H1 (cell line): ENCODE results near the gene SNRPA1.

Experiments
- CHD7 ChIP-seq: fragments of 300-600 bp; sonication (generic); IDR thresholded peaks from 2 replicates; pipeline ENCODE4 v1.7.1; 2012; ENCODE audit warnings: low read length, moderate library complexity, mild to moderate bottlenecking, inconsistent platforms; ENCODE audit not compliant: insufficient replicate concordance
- CREB1 ChIP-seq: IDR thresholded peaks from 2 replicates; pipeline ENCODE4 v1.6.1; 2012; ENCODE audit warnings: inconsistent platforms
- CTCF ChIP-seq, 3 experiments: IDR thresholded peaks; 1 replicate in 2 of 3; 2 replicates in 1 of 3; pipeline versions ENCODE4 v1.5.1 to v1.6.1; 2011; ENCODE audit warnings: low read length in 3 of 3, mild to moderate bottlenecking in 3 of 3, inconsistent platforms in 2 of 3, low read depth in 1 of 3, moderate library complexity in 1 of 3; ENCODE audit not compliant: insufficient read depth in 1 of 3; ENCODE audit errors: control extremely low read depth in 1 of 3
- E2F6 ChIP-seq: IDR thresholded peaks from 2 replicates; pipeline ENCODE4 v1.6.1; 2012; ENCODE audit warnings: inconsistent platforms
- EP300 ChIP-seq, 2 experiments: IDR thresholded peaks; 1 replicate in 1 of 2; 2 replicates in 1 of 2; pipeline ENCODE4 v1.6.1; 2011 to 2012; ENCODE audit warnings: low read depth in 2 of 2, low read length in 2 of 2, mild to moderate bottlenecking in 2 of 2, borderline replicate concordance in 1 of 2, inconsistent platforms in 1 of 2, moderate library complexity in 1 of 2
- HDAC6 ChIP-seq: IDR thresholded peaks from one replicate; pipeline ENCODE4 v1.7.1; 2012; ENCODE audit warnings: low read depth, mild to moderate bottlenecking, inconsistent platforms, low read length, moderate library complexity
- KDM1A ChIP-seq: fragments of 200-600, 300-600 bp; sonication (generic); IDR thresholded peaks from 2 replicates; pipeline ENCODE4 v1.7.1; 2016; ENCODE audit warnings: mild to moderate bottlenecking, low read length, borderline replicate concordance
- MAX ChIP-seq: IDR thresholded peaks from 2 replicates; pipeline ENCODE4 v1.6.1; 2012; ENCODE audit warnings: inconsistent platforms
- NRF1 ChIP-seq: IDR thresholded peaks from 2 replicates; pipeline ENCODE4 v1.6.1; 2011; ENCODE audit warnings: mild to moderate bottlenecking, low read depth, low read length, improper control_type of control experiment
- POLR2A ChIP-seq, 2 experiments: IDR thresholded peaks; 1 replicate in 1 of 2; 2 replicates in 1 of 2; pipeline ENCODE4 v1.6.1; 2011; ENCODE audit warnings: low read depth in 2 of 2, low read length in 2 of 2, mild to moderate bottlenecking in 2 of 2; ENCODE audit errors: control extremely low read depth in 1 of 2
- POLR2AphosphoS5 ChIP-seq: IDR thresholded peaks from 2 replicates; pipeline ENCODE4 v1.6.1; 2011; ENCODE audit warnings: low read depth, low read length
- RAD21 ChIP-seq, 2 experiments: IDR thresholded peaks in 1 of 2; conservative IDR thresholded peaks in 1 of 2; 2 replicates each; pipeline ENCODE4 v1.6.1; 2011; ENCODE audit warnings: low read depth in 2 of 2, low read length in 2 of 2, improper control_type of control experiment in 1 of 2, inconsistent platforms in 1 of 2, mild to moderate bottlenecking in 1 of 2, moderate library complexity in 1 of 2
- ZNF274 ChIP-seq: IDR thresholded peaks from 2 replicates; pipeline ENCODE4 v1.7.0; 2012; ENCODE audit warnings: low read length, borderline replicate concordance; ENCODE audit errors: extremely low read depth

GRCh38 chr15:101328001-101328400, 33.0 kb upstream of the SNRPA1 start:
- no peak for TF ChIP-seq CTCF (IDR thresholded peaks at IDR 0.05; ENCODE audit: control extremely low read depth in 1 of 3, insufficient read depth in 1 of 3, low read depth in 1 of 3, low read length in 3 of 3)
- no peak for TF ChIP-seq CREB1
- no peak for TF ChIP-seq POLR2AphosphoS5
- no peak for TF ChIP-seq NRF1
- no peak for TF ChIP-seq CHD7
- TF ChIP-seq POLR2A (IDR thresholded peaks at IDR 0.05; ENCODE audit: control extremely low read depth in 1 of 2, low read depth in 2 of 2, low read length in 2 of 2) = no peak
- TF ChIP-seq KDM1A = no peak
- no peak for TF ChIP-seq HDAC6
- TF ChIP-seq E2F6 = no peak
- TF ChIP-seq ZNF274 = no peak
- no peak for TF ChIP-seq EP300 (IDR thresholded peaks at IDR 0.05; ENCODE audit: borderline replicate concordance in 1 of 2, low read depth in 2 of 2, low read length in 2 of 2)
- TF ChIP-seq RAD21 (IDR thresholded peaks at IDR 0.05 in 1 of 2, conservative IDR thresholded peaks at IDR 0.05 in 1 of 2; ENCODE audit: low read depth in 2 of 2, low read length in 2 of 2) = no peak
- no peak for TF ChIP-seq MAX
